ENCODE results near the gene BCL6B. TPM values are rescaled to one million over a fixed set of nuclear protein-coding genes. Genes with fewer than 3 reads are reported as not detected.

The BCL6B gene
- total RNA-seq, 1 experiment from 2014 or later, result 0.02 TPM

Other genes starting within 250 kb of the BCL6B start
- not detected in 2 replicates for gene FBXO39, start 246.8 kb upstream of the BCL6B start, total RNA-seq (2014; rRNA removed; shearing (Covaris generic))
- gene TEKT1, start 191.3 kb upstream of the BCL6B start, total RNA-seq (2014; rRNA removed; shearing (Covaris generic)), result not detected in 2 replicates
- gene ALOX12, start 27.0 kb upstream of the BCL6B start, total RNA-seq (2014; rRNA removed; shearing (Covaris generic)), result not detected in 2 replicates
- 97.2 and 103 TPM in 2 replicates for gene RNASEK, start 10.4 kb upstream of the BCL6B start, total RNA-seq (2014; rRNA removed; shearing (Covaris generic))
- 0.23 and 0.47 TPM in 2 replicates for gene SLC16A13, start 13.0 kb downstream of the BCL6B start, total RNA-seq (2014; rRNA removed; shearing (Covaris generic))
- not detected in 2 replicates for gene SLC16A11, start 21.0 kb downstream of the BCL6B start, total RNA-seq (2014; rRNA removed; shearing (Covaris generic))
- not detected in 2 replicates for gene CLEC10A, start 57.2 kb downstream of the BCL6B start, total RNA-seq (2014; rRNA removed; shearing (Covaris generic))
- gene ASGR2, start 91.8 kb downstream of the BCL6B start, total RNA-seq (2014; rRNA removed; shearing (Covaris generic)), result not detected in 2 replicates
- gene ASGR1, start 156.3 kb downstream of the BCL6B start, total RNA-seq (2014; rRNA removed; shearing (Covaris generic)), result 0.79 and 0.84 TPM in 2 replicates
- gene DLG4, start 196.8 kb downstream of the BCL6B start, total RNA-seq (2014; rRNA removed; shearing (Covaris generic)), result 1.9 and 3.9 TPM in 2 replicates
- 44.6 and 64.2 TPM in 2 replicates for gene ACADVL, start 196.9 kb downstream of the BCL6B start, total RNA-seq (2014; rRNA removed; shearing (Covaris generic))
- gene DVL2, start 211.5 kb downstream of the BCL6B start, total RNA-seq (2014; rRNA removed; shearing (Covaris generic)), result 33.4 and 39.0 TPM in 2 replicates
- gene PHF23, start 216.4 kb downstream of the BCL6B start, total RNA-seq (2014; rRNA removed; shearing (Covaris generic)), result 28.7 and 30.9 TPM in 2 replicates
- gene GABARAP, start 219.4 kb downstream of the BCL6B start, total RNA-seq (2014; rRNA removed; shearing (Covaris generic)), result 139 and 141 TPM in 2 replicates
- 36.1 and 36.9 TPM in 2 replicates for gene CTDNEP1, start 228.7 kb downstream of the BCL6B start, total RNA-seq (2014; rRNA removed; shearing (Covaris generic))
- 39.6 and 43.8 TPM in 2 replicates for gene ELP5, start 229.2 kb downstream of the BCL6B start, total RNA-seq (2014; rRNA removed; shearing (Covaris generic))
- gene CLDN7, start 239.4 kb downstream of the BCL6B start, total RNA-seq (2014; rRNA removed; shearing (Covaris generic)), result 0.25 and 0.34 TPM in 2 replicates

Data from SJCRH30 (cell line).